ENCODE data around the gene TJP2.
A peak's percentile ranks its signal among the peaks of the same experiment; 100 is the strongest.

TJP2 gene

GRCh38 chr9:69173891-69174615 is at the start of gene TJP2 (continued):
- TF ChIP-seq PRDM6 (tag by site-specific recombination; IDR thresholded peaks at IDR 0.05) (no peak), HIC1 (tag by site-specific recombination; IDR thresholded peaks at IDR 0.05) (no peak), ZNF670 (tag by site-specific recombination; IDR thresholded peaks at IDR 0.05; ENCODE audit: low read depth) (no peak), ZFP37 (tag by site-specific recombination; IDR thresholded peaks at IDR 0.05) (no peak), ZBTB21 (tag by site-specific recombination; IDR thresholded peaks at IDR 0.05) (no peak), ZBTB26 (tag by site-specific recombination; optimal IDR thresholded peaks at IDR 0.05) (peak; percentile 86), ZNF324 (tag by site-specific recombination; IDR thresholded peaks at IDR 0.05) (no peak), GLI4 (tag by site-specific recombination; IDR thresholded peaks at IDR 0.05) (no peak), ZNF2 (tag by site-specific recombination; IDR thresholded peaks at IDR 0.05) (no peak), GFI1B (tag by site-specific recombination; IDR thresholded peaks at IDR 0.05) (no peak), SETDB1 (IDR thresholded peaks at IDR 0.05; ENCODE audit: insufficient read length, low read length) (no peak), ZNF155 (tag by site-specific recombination; IDR thresholded peaks at IDR 0.05) (no peak), ZFP41 (tag by site-specific recombination; IDR thresholded peaks at IDR 0.05; ENCODE audit: borderline replicate concordance) (no peak), ZNF830 (tag by site-specific recombination; IDR thresholded peaks at IDR 0.05; ENCODE audit: low read depth) (no peak), ZSCAN4 (tag by site-specific recombination; IDR thresholded peaks at IDR 0.05) (no peak), MEIS1 (CRISPR knock-in tag; IDR thresholded peaks at IDR 0.05; ENCODE audit: borderline replicate concordance) (no peak), GLI2 (tag by site-specific recombination; IDR thresholded peaks at IDR 0.05; ENCODE audit: borderline replicate concordance, low read depth) (no peak), ZNF473 (tag by site-specific recombination; IDR thresholded peaks at IDR 0.05) (no peak), ZNF785 (tag by site-specific recombination; IDR thresholded peaks at IDR 0.05) (no peak), REPIN1 (tag by site-specific recombination; IDR thresholded peaks at IDR 0.05; ENCODE audit: low read depth) (no peak), ZNF692 (tag by site-specific recombination; IDR thresholded peaks at IDR 0.05) (no peak; the same call in 1 of the 2 replicates), ZNF610 (tag by site-specific recombination; IDR thresholded peaks at IDR 0.05; ENCODE audit: borderline replicate concordance) (no peak), ZNF335 (tag by site-specific recombination; conservative IDR thresholded peaks at IDR 0.05) (no peak), ZNF114 (tag by site-specific recombination; IDR thresholded peaks at IDR 0.05) (no peak), ZFP3 (tag by site-specific recombination; IDR thresholded peaks at IDR 0.05; ENCODE audit: low read depth) (no peak), ZBTB20 (tag by site-specific recombination; IDR thresholded peaks at IDR 0.05) (no peak; the same call in 1 of the 2 replicates), SP7 (tag by site-specific recombination; IDR thresholded peaks at IDR 0.05) (peak; percentile 18; the same call in 1 of the 2 replicates), ZNF350 (tag by site-specific recombination; IDR thresholded peaks at IDR 0.05) (no peak), ZNF555 (tag by site-specific recombination; conservative IDR thresholded peaks at IDR 0.05) (no peak), ZSCAN5A (tag by site-specific recombination; IDR thresholded peaks at IDR 0.05) (no peak), BCL11A (tag by site-specific recombination; IDR thresholded peaks at IDR 0.05; ENCODE audit: low read depth) (no peak), ZNF157 (tag by site-specific recombination; IDR thresholded peaks at IDR 0.05) (no peak)
